Measurements from ENCODE around the gene ITGA8.

The ITGA8 gene

GRCh38 chr10:15550950-15551349, 168.8 kb downstream of the ITGA8 start:
- DNase-seq (ENCODE audit: low spot score), result no peak
- no peak overlapping the region for H3K27ac ChIP-seq
- H3K4me3 ChIP-seq, result no peak overlapping the region
- TF ChIP-seq CTCF (IDR thresholded peaks at IDR 0.05), result no peak

GRCh38 chr10:15548331-15548730, 171.4 kb downstream of the ITGA8 start:
- H3K4me3 ChIP-seq, result no peak overlapping the region
- no peak overlapping the region for H3K27ac ChIP-seq
- DNase-seq (ENCODE audit: low spot score), result no peak
- TF ChIP-seq CTCF (IDR thresholded peaks at IDR 0.05), result no peak

GRCh38 chr10:15546606-15547005, 173.1 kb downstream of the ITGA8 start:
- Histone ChIP-seq H3K4me3 (no peak overlapping the region), H3K27ac (no peak overlapping the region)
- no peak for TF ChIP-seq CTCF (IDR thresholded peaks at IDR 0.05)
- DNase-seq (ENCODE audit: low spot score), result no peak

GRCh38 chr10:15545884-15546283, 173.8 kb downstream of the ITGA8 start:
- no peak for DNase-seq (ENCODE audit: low spot score)
- H3K4me3 ChIP-seq, result no peak overlapping the region
- H3K27ac ChIP-seq, result no peak overlapping the region
- no peak for TF ChIP-seq CTCF (IDR thresholded peaks at IDR 0.05)

- TF ChIP-seq CTCF (IDR thresholded peaks at IDR 0.05), result no peak
- H3K4me3 ChIP-seq, result no peak overlapping the region
- H3K27ac ChIP-seq, result no peak overlapping the region
- no peak for DNase-seq (ENCODE audit: low spot score)
Observed at GRCh38 chr10:15545266-15545665, 174.5 kb downstream of the ITGA8 start.

- no peak for TF ChIP-seq CTCF (IDR thresholded peaks at IDR 0.05)
- H3K4me3 ChIP-seq, result no peak overlapping the region
- no peak for DNase-seq (ENCODE audit: low spot score)
- no peak overlapping the region for H3K27ac ChIP-seq
Observed at GRCh38 chr10:15543994-15544393, 175.7 kb downstream of the ITGA8 start.

- no peak for TF ChIP-seq CTCF (IDR thresholded peaks at IDR 0.05)
- no peak overlapping the region for H3K27ac ChIP-seq
- H3K4me3 ChIP-seq, result no peak overlapping the region
- DNase-seq (ENCODE audit: low spot score), result no peak
Observed at GRCh38 chr10:15542817-15543216, 176.9 kb downstream of the ITGA8 start.

Measured in coronary artery (tissue), 2 donors.